MCF 10A (cell line): ENCODE measurements around the gene MAPKAP1. TPM values are rescaled to one million over a fixed set of nuclear protein-coding genes. Genes with fewer than 3 reads are reported as not detected.

Source experiments
- BruUV-seq: library from RNA; stranded (reverse); fragments of 400-500 nt; replicated peaks from 2 replicates; lab custom pipeline; 2021; lab: Mats Ljungman, UMichigan
- CTCF ChIA-PET: fragments of 300-600 bp; sonication (Branson Sonifier 250); formaldehyde crosslinking; extraction: SDS; loops from one replicate; lab custom pipeline; 2021; ENCODE audit warnings: antibody characterized with exemption, inconsistent platforms; lab: Yijun Ruan, JAX
- POLR2A ChIA-PET: fragments of 300-600, 350-650 bp; sonication (Branson Sonifier 250); formaldehyde crosslinking; extraction: SDS; loops from one replicate; lab custom pipeline; 2020; ENCODE audit warnings: antibody characterized with exemption, inconsistent platforms; lab: Yijun Ruan, JAX
- DNase-seq: peaks from one replicate; pipeline ENCODE4 v3.0.0-alpha.2; 2018; ENCODE audit not compliant: unreplicated experiment
- H3K27ac Mint-ChIP-seq: one replicate; pipeline ENCODE4 v1.8.0; 2022; ENCODE audit warnings: mild to moderate bottlenecking, low read depth, mixed read lengths; ENCODE audit not compliant: unreplicated experiment
- H3K27me3 Mint-ChIP-seq: one replicate; pipeline ENCODE4 v1.8.0; 2022; ENCODE audit warnings: mixed read lengths; ENCODE audit not compliant: insufficient read depth, unreplicated experiment
- H3K36me3 Mint-ChIP-seq: one replicate; pipeline ENCODE4 v1.8.0; 2022; ENCODE audit warnings: mild to moderate bottlenecking, moderate library complexity, mixed read lengths; ENCODE audit not compliant: insufficient read depth, unreplicated experiment
- H3K4me1 Mint-ChIP-seq: one replicate; pipeline ENCODE4 v1.8.0; 2022; ENCODE audit warnings: mixed read lengths; ENCODE audit not compliant: insufficient read depth, unreplicated experiment
- H3K4me3 Mint-ChIP-seq: one replicate; pipeline ENCODE4 v1.8.0; 2022; ENCODE audit warnings: mild to moderate bottlenecking, moderate library complexity, mixed read lengths; ENCODE audit not compliant: unreplicated experiment
- H3K9me3 Mint-ChIP-seq: one replicate; pipeline ENCODE4 v1.8.0; 2022; ENCODE audit warnings: mixed read lengths; ENCODE audit not compliant: unreplicated experiment
- intact Hi-C: fragments of 100-400 bp; cut with micrococcal nuclease; formaldehyde crosslinking; loops from 2 replicates; pipeline ENCODE4 v1.14.1; 2022
- total RNA-seq: library from RNA; stranded (reverse); gene quantifications from 2 replicates; pipeline ENCODE4 v1.2.3, GENCODE V29; 2022
- TF ChIP-seq, protein P1 (sequence below): fragments of 200-600 bp; IDR thresholded peaks from one replicate; pipeline ENCODE4 v1.8.0; 2022; ENCODE audit warnings: antibody characterized with exemption, mild to moderate bottlenecking; ENCODE audit not compliant: unreplicated experiment

The MAPKAP1 gene
- total RNA-seq, 1 experiment from 2014 or later: 74.9 TPM

DNA sequence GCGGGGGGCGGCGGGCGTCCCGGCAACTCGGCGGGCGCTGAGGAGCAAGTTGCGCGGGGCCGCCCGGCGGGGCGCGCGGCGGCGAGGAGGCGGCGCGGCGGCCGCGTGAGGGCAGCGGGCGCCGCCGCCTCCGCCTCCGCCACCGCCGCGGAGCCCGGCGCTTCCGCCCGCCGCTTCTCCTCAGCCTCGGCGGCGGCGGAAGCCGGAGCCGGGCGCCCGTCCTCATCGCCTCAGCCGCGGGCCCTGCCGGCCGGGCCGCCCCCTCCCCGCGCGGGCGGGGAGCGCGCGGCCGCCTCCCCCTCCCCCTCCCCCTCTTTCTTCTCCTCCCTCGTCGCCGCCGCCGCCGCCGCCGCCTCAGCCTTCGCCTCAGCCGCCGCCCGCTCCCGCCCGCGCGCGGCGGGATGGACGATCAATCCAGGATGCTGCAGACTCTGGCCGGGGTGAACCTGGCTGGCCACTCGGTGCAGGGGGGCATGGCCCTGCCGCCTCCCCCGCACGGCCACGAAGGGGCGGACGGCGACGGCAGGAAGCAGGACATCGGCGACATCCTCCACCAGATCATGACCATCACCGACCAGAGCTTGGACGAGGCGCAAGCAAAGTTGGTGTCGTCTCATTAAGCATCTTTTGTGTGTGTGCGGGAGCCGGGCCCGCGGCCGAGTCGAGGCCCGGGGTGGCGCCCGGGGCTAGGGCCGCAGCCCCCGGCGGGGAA lies 40.2 kb upstream of the MAPKAP1 start, which contains the start of gene PBX3:
Gene PBX3 (plus strand): TSS at position 321 of the 712 bp plus-strand sequence.
- ChIA-PET CTCF (no interaction called here), POLR2A (interaction anchor here (0.9 to 3.9 kb wide), 5 partner anchors 9 to 185 kb away, joined by 3 to 31 read pairs (median 9); partner anchors contain the start of gene MAPKAP1)
- Mint-ChIP-seq H3K4me1 (peaks cover 32% of the 10 kb centered on the region), H3K9me3 (no peaks in the 10 kb centered on the region), H3K36me3 (no peaks in the 10 kb centered on the region), H3K27ac (peak within 1 kb of the TSS; percentile 80), H3K27me3 (no peaks in the 10 kb centered on the region), H3K4me3 (peak within 1 kb of the TSS; percentile 84)
- TF ChIP-seq, protein P1, sequence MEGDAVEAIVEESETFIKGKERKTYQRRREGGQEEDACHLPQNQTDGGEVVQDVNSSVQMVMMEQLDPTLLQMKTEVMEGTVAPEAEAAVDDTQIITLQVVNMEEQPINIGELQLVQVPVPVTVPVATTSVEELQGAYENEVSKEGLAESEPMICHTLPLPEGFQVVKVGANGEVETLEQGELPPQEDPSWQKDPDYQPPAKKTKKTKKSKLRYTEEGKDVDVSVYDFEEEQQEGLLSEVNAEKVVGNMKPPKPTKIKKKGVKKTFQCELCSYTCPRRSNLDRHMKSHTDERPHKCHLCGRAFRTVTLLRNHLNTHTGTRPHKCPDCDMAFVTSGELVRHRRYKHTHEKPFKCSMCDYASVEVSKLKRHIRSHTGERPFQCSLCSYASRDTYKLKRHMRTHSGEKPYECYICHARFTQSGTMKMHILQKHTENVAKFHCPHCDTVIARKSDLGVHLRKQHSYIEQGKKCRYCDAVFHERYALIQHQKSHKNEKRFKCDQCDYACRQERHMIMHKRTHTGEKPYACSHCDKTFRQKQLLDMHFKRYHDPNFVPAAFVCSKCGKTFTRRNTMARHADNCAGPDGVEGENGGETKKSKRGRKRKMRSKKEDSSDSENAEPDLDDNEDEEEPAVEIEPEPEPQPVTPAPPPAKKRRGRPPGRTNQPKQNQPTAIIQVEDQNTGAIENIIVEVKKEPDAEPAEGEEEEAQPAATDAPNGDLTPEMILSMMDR: no peak
- no TSS peak for BruUV-seq
- intact Hi-C loops: loop anchor here (2.0 to 10.0 kb wide), 7 partner anchors 45 to 748 kb away; no protein-coding TSS in a partner anchor
- peak; percentile 55 for DNase-seq

DNA sequence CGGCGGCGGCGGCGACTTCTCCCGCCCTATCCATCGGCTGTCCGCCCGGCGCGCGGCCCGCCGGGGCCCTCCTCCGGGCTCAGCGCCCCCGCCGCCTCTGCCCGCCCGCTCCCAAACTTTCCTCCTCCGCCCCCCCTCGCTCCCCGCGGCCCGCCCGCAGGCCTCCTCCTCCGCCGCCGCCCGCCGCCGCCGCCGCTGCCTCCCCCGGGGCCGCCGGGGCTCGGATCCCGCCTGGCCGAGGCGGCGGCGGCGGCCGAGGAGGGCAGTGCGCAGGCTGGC lies 39.7 kb upstream of the MAPKAP1 start:
- POLR2A ChIA-PET: interaction anchor here (1.2 to 2.1 kb wide), 7 partner anchors 8 to 140 kb away, joined by 3 to 18 read pairs (median 5); partner anchors contain the start of gene MAPKAP1
- H3K36me3 Mint-ChIP-seq: no peaks in the 10 kb centered on the region
- H3K9me3 Mint-ChIP-seq: no peaks in the 10 kb centered on the region
- no peaks in the 10 kb centered on the region for H3K27me3 Mint-ChIP-seq
- BruUV-seq: no TSS peak
- TF ChIP-seq, protein P1: no peak
- intact Hi-C loops: loop anchor here (1.0 to 10.0 kb wide), 8 partner anchors 44 to 748 kb away; no protein-coding TSS in a partner anchor
- H3K27ac Mint-ChIP-seq: no peak overlapping the region
- peak overlapping the region; percentile 84 for H3K4me3 Mint-ChIP-seq
- CTCF ChIA-PET: no interaction called here
- no peak for DNase-seq
- H3K4me1 Mint-ChIP-seq: peaks cover 27% of the 10 kb centered on the region

DNA sequence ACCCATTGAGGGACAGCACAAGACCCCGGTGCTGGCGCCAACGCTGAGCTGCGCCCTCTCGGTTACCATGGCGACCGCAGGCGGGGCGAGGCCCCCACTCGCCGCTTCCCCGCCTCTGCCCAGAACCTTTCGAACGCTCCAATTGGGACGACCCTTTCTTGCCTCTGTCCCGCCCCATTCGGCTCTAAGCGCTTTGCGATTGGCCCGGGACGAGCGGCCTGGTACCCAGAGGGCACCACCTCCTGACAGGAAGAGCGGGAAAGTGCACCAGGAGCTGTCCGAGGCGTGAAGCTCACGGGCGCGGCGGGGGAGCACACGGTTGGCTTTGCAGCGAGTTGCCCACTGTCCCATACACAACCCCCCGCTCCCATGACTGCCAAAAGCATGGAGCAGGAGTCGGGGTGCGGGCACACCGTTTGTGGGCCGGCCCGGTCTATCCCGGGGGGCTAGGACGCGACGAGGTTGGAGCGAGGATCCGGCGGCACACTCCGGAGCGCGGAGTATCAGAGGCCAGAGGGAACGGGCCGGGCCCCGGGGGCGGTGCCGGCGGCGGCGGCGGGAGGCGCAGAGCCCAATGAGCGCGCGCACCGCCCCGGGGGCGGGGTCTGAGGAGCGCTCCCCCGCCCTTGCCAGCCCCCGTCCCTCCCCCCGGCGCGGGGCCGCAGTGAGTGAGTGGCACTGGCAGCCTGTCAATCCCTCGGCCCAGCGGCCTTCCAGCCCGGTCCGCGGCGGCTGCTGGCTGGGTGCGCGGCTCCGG lies 39.2 kb upstream of the MAPKAP1 start:
- CTCF ChIA-PET: interaction anchor here (0.6 to 1.5 kb wide), 3 partner anchors 19 to 338 kb away, joined by 3 to 5 read pairs (median 3); no protein-coding TSS in a partner anchor
- POLR2A ChIA-PET: interaction anchor here (1.0 to 2.1 kb wide), 10 partner anchors 9 to 233 kb away, joined by 3 to 18 read pairs (median 5); partner anchors contain the start of gene MAPKAP1
- TF ChIP-seq, protein P1: no peak
- Mint-ChIP-seq H3K27me3 (no peaks in the 10 kb centered on the region), H3K9me3 (no peaks in the 10 kb centered on the region), H3K4me1 (peaks cover 24% of the 10 kb centered on the region), H3K36me3 (no peaks in the 10 kb centered on the region), H3K27ac (peak overlapping the region; percentile 36), H3K4me3 (peak overlapping the region; percentile 84)
- intact Hi-C loops: loop anchor here (1.0 to 10.0 kb wide), 8 partner anchors 44 to 749 kb away; no protein-coding TSS in a partner anchor
- no TSS peak for BruUV-seq
- peak; percentile 97 for DNase-seq

DNA sequence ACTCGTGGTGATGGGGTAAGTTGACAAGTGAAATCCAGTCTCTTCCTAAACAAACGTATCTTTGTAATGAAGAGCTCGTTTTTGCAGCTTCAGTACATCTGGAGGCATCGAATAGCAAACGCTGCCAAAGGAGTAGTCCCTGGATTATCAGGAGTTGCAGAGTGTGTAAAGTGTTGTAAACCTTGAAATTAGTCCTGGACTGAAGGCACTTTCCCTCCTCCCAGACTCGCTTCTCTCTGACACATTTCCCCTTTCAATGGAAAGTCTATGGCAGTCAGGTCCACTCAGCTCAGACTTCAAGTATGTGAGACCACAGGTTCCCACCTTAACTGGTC lies 38.6 kb upstream of the MAPKAP1 start:
- TF ChIP-seq, protein P1: no peak
- peak overlapping the region; percentile 84 for H3K4me3 Mint-ChIP-seq
- POLR2A ChIA-PET: interaction anchor here (1.0 to 2.1 kb wide), 10 partner anchors 9 to 233 kb away, joined by 3 to 18 read pairs (median 5); partner anchors contain the start of gene MAPKAP1
- intact Hi-C loops: loop anchor here (1.0 to 10.0 kb wide), 8 partner anchors 43 to 749 kb away; no protein-coding TSS in a partner anchor
- H3K27ac Mint-ChIP-seq: peak overlapping the region; percentile 36
- DNase-seq: no peak
- no peaks in the 10 kb centered on the region for H3K36me3 Mint-ChIP-seq
- no TSS peak for BruUV-seq
- no peaks in the 10 kb centered on the region for H3K9me3 Mint-ChIP-seq
- peaks cover 20% of the 10 kb centered on the region for H3K4me1 Mint-ChIP-seq
- H3K27me3 Mint-ChIP-seq: no peaks in the 10 kb centered on the region
- CTCF ChIA-PET: interaction anchor here (0.6 to 1.5 kb wide), 4 partner anchors 20 to 338 kb away, joined by 3 to 5 read pairs (median 3); no protein-coding TSS in a partner anchor
